Breast epithelium (tissue), 4 donors: ENCODE results near the gene TNFRSF8. TPM values are rescaled to one million over a fixed set of nuclear protein-coding genes. Genes with fewer than 3 reads are reported as not detected.

ENCODE experiments used
- DNase-seq, 2 donors: peaks; one replicate each; pipeline ENCODE4 v3.0.0-alpha.2; 2019; ENCODE audit warnings: low spot score in 2 of 2
- H3K27ac ChIP-seq, 2 donors: fragments of 200-600 bp; sonication (generic) in 1 of 2; one replicate each; pipeline ENCODE4 v1.5.1; 2016 to 2019; ENCODE audit warnings: mild to moderate bottlenecking in 1 of 2
- H3K27me3 ChIP-seq, 2 donors: fragments of 200-600 bp; sonication (generic) in 1 of 2; one replicate each; pipeline versions ENCODE4 v1.5.1 to v1.6.0; 2017 to 2019; ENCODE audit warnings: control low read depth in 1 of 2, mild to moderate bottlenecking in 1 of 2
- H3K36me3 ChIP-seq: fragments of 200-600 bp; one replicate; pipeline ENCODE4 v1.5.1; 2019
- H3K4me1 ChIP-seq, 2 donors: fragments of 200-600 bp; sonication (generic); one replicate each; pipeline ENCODE4 v1.5.1; 2016 to 2019; ENCODE audit warnings: control low read depth in 1 of 2
- H3K4me3 ChIP-seq, 3 donors: fragments of 200-600 bp; sonication (generic); 1 replicate in 2 of 3; 2 replicates in 1 of 3; pipeline ENCODE4 v1.5.1; 2016 to 2019; ENCODE audit warnings: mild to moderate bottlenecking in 3 of 3, moderate library complexity in 2 of 3
- H3K9me3 ChIP-seq, 2 donors: fragments of 200-600 bp; sonication (generic) in 1 of 2; one replicate each; pipeline ENCODE4 v1.5.1; 2016 to 2019; ENCODE audit warnings: control low read depth in 1 of 2
- POLR2A ChIP-seq: fragments of 450-650 bp; IDR thresholded peaks from one replicate; pipeline ENCODE4 v1.6.1; 2016; ENCODE audit warnings: antibody characterized with exemption, mild to moderate bottlenecking, moderate library complexity
- POLR2AphosphoS5 ChIP-seq, 3 donors: sonication (generic); formaldehyde crosslinking; IDR thresholded peaks; one replicate each; pipeline ENCODE4 v1.6.1; 2017; ENCODE audit warnings: antibody characterized with exemption in 3 of 3
- intact Hi-C: fragments of 100-400 bp; cut with DNase I; formaldehyde crosslinking; loops from one replicate; pipeline ENCODE4 v1.15.1; 2023; ENCODE audit warnings: low total_unique reads
- total RNA-seq, 3 donors: library from RNA; depleted of rRNA; stranded (reverse); fragments of >200 nt; gene quantifications; one replicate each; pipeline ENCODE4 v1.1.0, GENCODE V29; 2016
- TF ChIP-seq, protein P1 (sequence below), 3 donors: fragments of 450-650 bp; IDR thresholded peaks; one replicate each; pipeline ENCODE4 v1.5.1; 2016 to 2017; ENCODE audit warnings: antibody characterized with exemption in 3 of 3, mild to moderate bottlenecking in 3 of 3, moderate library complexity in 3 of 3

TNFRSF8 gene
- total RNA-seq, 3 donors from 2014 or later = 0.88 to 2.3 (median 1.6) TPM

DNA sequence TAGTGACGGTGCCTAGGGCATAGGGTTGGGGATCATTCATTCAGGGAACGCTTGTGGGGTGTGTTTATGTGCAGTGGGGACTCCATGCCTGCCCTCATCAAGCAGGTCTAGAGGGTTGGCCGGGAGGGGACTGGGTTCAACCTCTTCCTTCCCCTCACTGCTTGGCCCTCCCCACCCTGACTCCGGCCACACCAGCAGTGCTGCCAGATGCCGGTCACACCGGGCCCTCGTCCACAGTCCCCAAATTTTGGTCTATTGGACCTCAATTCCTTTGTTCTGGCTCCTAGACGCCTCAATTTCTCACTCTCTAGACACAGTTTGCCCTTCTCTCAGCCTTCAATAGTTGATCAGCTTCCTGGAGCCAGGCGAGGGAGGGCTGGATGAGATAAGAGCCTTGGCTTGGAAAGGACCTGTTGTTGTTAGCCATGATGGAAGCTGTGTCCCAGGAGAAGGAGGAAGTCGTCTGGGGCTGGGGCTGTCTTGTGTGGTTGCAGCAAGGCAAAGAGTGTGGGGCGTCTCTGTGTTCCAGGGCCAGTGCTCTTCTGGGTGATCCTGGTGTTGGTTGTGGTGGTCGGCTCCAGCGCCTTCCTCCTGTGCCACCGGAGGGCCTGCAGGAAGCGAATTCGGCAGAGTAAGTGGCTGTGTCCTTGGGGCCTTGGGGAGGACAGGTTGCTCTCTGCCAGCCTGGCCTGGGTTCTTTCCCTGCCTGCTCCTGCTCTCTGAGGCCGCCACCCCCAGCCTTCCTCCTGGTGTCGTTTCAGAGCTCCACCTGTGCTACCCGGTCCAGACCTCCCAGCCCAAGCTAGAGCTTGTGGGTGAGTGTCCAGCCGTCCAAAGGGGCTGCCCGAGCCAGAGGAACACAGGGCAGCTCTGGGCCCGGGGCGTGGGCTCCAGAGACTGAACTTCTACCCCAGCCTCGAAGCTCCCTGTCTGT, 62.6 kb downstream of the TNFRSF8 start:
- no peak for DNase-seq
- H3K9me3 ChIP-seq = no peaks in the 10 kb centered on the region
- H3K4me3 ChIP-seq = peak overlapping the region in 2 of 3 donors; percentile 10 to 17
- no peaks in the 10 kb centered on the region for H3K36me3 ChIP-seq
- no peak for TF ChIP-seq POLR2AphosphoS5 (IDR thresholded peaks at IDR 0.05)
- TF ChIP-seq POLR2A = no peak
- TF ChIP-seq, protein P1, sequence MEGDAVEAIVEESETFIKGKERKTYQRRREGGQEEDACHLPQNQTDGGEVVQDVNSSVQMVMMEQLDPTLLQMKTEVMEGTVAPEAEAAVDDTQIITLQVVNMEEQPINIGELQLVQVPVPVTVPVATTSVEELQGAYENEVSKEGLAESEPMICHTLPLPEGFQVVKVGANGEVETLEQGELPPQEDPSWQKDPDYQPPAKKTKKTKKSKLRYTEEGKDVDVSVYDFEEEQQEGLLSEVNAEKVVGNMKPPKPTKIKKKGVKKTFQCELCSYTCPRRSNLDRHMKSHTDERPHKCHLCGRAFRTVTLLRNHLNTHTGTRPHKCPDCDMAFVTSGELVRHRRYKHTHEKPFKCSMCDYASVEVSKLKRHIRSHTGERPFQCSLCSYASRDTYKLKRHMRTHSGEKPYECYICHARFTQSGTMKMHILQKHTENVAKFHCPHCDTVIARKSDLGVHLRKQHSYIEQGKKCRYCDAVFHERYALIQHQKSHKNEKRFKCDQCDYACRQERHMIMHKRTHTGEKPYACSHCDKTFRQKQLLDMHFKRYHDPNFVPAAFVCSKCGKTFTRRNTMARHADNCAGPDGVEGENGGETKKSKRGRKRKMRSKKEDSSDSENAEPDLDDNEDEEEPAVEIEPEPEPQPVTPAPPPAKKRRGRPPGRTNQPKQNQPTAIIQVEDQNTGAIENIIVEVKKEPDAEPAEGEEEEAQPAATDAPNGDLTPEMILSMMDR (IDR thresholded peaks at IDR 0.05) = no peak
- H3K27ac ChIP-seq = peak overlapping the region in 1 of 2 donors; percentile 58
- no peaks in the 10 kb centered on the region for H3K4me1 ChIP-seq
- H3K27me3 ChIP-seq = no peaks in the 10 kb centered on the region
- intact Hi-C loops = loop anchor here (10.0 kb wide), 1 partner anchor 1741 kb away; no protein-coding TSS in a partner anchor

DNA sequence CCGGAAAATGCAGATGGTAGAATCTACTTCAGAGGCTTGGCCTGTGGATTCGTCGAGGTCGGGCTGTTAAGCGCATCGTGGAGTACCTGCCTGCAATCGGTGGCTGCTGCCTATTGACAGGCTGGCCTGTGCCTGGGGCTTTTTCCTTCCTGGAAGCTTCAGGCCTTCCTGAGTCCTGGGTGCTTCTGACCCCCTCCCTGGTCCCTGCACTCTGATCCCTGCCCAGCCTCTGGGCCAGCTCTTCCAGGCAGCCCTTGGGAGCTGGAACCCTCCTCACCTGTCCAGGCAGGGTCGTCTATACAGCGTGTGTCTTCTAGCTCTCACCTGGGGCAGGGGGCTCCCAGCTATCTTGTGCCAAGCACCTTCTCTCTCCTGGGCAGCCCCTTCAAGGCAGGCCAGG, 63.7 kb downstream of the TNFRSF8 start:
- no peak for DNase-seq
- no peaks in the 10 kb centered on the region for H3K36me3 ChIP-seq
- intact Hi-C loops = loop anchor here (10.0 kb wide), 1 partner anchor 1742 kb away; no protein-coding TSS in a partner anchor
- no peaks in the 10 kb centered on the region for H3K4me1 ChIP-seq
- no peak overlapping the region for H3K4me3 ChIP-seq
- no peaks in the 10 kb centered on the region for H3K27me3 ChIP-seq
- no peaks in the 10 kb centered on the region for H3K9me3 ChIP-seq
- peak overlapping the region in 1 of 2 donors; percentile 58 for H3K27ac ChIP-seq
- TF ChIP-seq POLR2AphosphoS5 (IDR thresholded peaks at IDR 0.05) = no peak
- TF ChIP-seq, protein P1 (IDR thresholded peaks at IDR 0.05) = no peak
- TF ChIP-seq POLR2A = no peak

GRCh38 chr1:12127206-12127810, 64.2 kb downstream of the TNFRSF8 start:
- no peaks in the 10 kb centered on the region for H3K27me3 ChIP-seq
- no peak for TF ChIP-seq POLR2A
- TF ChIP-seq, protein P1 (IDR thresholded peaks at IDR 0.05) = no peak
- TF ChIP-seq POLR2AphosphoS5 (IDR thresholded peaks at IDR 0.05) = no peak
- no peaks in the 10 kb centered on the region for H3K9me3 ChIP-seq
- DNase-seq = no peak
- H3K36me3 ChIP-seq = no peaks in the 10 kb centered on the region
- no peak overlapping the region for H3K27ac ChIP-seq
- H3K4me1 ChIP-seq = no peaks in the 10 kb centered on the region
- H3K4me3 ChIP-seq = no peak overlapping the region
- intact Hi-C loops = loop anchor here (10.0 kb wide), 1 partner anchor 1743 kb away; no protein-coding TSS in a partner anchor

DNA sequence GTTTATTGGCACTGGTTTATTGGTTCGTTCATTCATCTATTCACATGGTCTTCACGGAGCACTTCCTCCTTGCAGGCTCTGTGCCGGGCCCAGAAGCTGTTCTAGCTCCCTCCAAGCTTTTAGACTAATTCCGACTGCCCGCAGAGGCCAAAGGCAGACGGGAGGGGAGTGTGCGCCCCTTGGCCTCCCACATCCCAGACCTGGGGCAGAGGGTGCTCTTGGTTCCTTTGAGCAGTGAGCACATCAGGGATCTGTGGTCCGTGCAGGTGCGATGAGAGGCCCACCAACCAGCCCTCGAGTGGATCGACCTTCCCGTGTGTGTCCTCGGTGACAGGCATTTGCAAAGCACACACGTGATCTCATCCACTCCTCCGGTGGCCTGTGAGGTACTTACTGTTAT, 65.0 kb downstream of the TNFRSF8 start:
- peak overlapping the region in 1 of 2 donors; percentile 12 for H3K27ac ChIP-seq
- TF ChIP-seq, protein P1 (IDR thresholded peaks at IDR 0.05) = no peak
- no peak for TF ChIP-seq POLR2A
- DNase-seq = no peak
- H3K36me3 ChIP-seq = no peaks in the 10 kb centered on the region
- no peaks in the 10 kb centered on the region for H3K27me3 ChIP-seq
- H3K4me3 ChIP-seq = no peak overlapping the region
- no peaks in the 10 kb centered on the region for H3K4me1 ChIP-seq
- intact Hi-C loops = loop anchor here (10.0 kb wide), 1 partner anchor 1743 kb away; no protein-coding TSS in a partner anchor
- H3K9me3 ChIP-seq = no peaks in the 10 kb centered on the region
